ENCODE measurements around the gene PPFIA4. TPM values are rescaled to one million over a fixed set of nuclear protein-coding genes. Genes with fewer than 3 reads are reported as not detected.

The PPFIA4 gene
- total and polyA plus RNA-seq, 2 donors (not counting 3 experiments of a cell fraction or from before 2014, with no cell fraction given): 0.17 to 0.22 TPM

DNA sequence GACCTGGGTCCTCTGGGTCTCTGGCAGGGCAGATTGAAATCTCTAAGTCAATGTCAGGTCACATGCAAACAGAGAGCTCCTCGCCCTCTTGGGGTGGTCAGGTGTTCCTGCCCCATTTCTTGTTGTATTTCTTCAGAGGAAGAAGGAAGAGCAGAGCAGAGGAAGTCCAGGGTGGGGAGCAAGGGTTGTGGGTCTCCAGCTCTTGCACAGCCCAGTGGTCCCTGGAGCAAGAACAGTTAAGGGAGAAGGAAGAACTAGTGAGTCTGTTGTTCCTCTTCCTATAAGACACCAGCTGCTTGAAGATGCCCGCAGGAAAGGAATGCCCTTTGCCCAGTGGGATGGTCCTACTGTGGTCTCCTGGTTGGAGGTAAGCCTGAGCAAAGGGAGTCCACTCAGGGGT is 33.2 kb downstream of the PPFIA4 start:
- Histone ChIP-seq H3K9me3 (replicated peaks; ENCODE audit: control insufficient read depth, insufficient read depth, low read length) (no peaks in the 10 kb centered on the region), H3K4me2 (ENCODE audit: insufficient read depth, low read length) (no peak overlapping the region), H4K20me1 (replicated peaks; ENCODE audit: control insufficient read depth, extremely low read depth, insufficient read depth, low read length) (no peaks in the 10 kb centered on the region), H3K9me1 (replicated peaks; ENCODE audit: control insufficient read depth, extremely low read depth, insufficient read depth, low read length) (no peaks in the 10 kb centered on the region), H3K9ac (replicated peaks; ENCODE audit: extremely low read depth, insufficient read depth, low read length) (no peak overlapping the region), H3K36me3 (ENCODE audit: control insufficient read depth in 2 of 2, extremely low read depth in 1 of 2, insufficient read depth in 2 of 2, low read length in 2 of 2) (no peaks in the 10 kb centered on the region), H2AFZ (ENCODE audit: low read depth, low read length) (no peak overlapping the region), H3K4me3 (replicated peaks in 1 of 3; ENCODE audit: insufficient read depth in 1 of 3, low read depth in 1 of 3, low read length in 3 of 3) (no peak overlapping the region), H3K4me1 (ENCODE audit: control insufficient read depth, extremely low read depth, insufficient read depth, low read length) (no peaks in the 10 kb centered on the region), H3K27me3 (ENCODE audit: control insufficient read depth in 2 of 2, insufficient read depth in 2 of 2, low read length in 2 of 2) (peaks cover 0 to 3% of the 10 kb centered on the region in 2 experiments), H3K27ac (ENCODE audit: insufficient read depth, low read depth, low read length) (no peak overlapping the region), H3K79me2 (ENCODE audit: control insufficient read depth, insufficient read depth, low read length) (no peaks in the 10 kb centered on the region)
- TF ChIP-seq, protein P1, sequence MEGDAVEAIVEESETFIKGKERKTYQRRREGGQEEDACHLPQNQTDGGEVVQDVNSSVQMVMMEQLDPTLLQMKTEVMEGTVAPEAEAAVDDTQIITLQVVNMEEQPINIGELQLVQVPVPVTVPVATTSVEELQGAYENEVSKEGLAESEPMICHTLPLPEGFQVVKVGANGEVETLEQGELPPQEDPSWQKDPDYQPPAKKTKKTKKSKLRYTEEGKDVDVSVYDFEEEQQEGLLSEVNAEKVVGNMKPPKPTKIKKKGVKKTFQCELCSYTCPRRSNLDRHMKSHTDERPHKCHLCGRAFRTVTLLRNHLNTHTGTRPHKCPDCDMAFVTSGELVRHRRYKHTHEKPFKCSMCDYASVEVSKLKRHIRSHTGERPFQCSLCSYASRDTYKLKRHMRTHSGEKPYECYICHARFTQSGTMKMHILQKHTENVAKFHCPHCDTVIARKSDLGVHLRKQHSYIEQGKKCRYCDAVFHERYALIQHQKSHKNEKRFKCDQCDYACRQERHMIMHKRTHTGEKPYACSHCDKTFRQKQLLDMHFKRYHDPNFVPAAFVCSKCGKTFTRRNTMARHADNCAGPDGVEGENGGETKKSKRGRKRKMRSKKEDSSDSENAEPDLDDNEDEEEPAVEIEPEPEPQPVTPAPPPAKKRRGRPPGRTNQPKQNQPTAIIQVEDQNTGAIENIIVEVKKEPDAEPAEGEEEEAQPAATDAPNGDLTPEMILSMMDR (IDR thresholded peaks at IDR 0.05; ENCODE audit: extremely low read depth in 1 of 2, insufficient read depth in 1 of 2, low read depth in 1 of 2, low read length in 2 of 2): no peak
- TF ChIP-seq JUN (IDR thresholded peaks at IDR 0.05; ENCODE audit: borderline replicate concordance, insufficient read depth, insufficient read length, low read depth) (no peak), GATA2 (IDR thresholded peaks at IDR 0.05; ENCODE audit: insufficient read depth, insufficient read length, low read depth, low read length) (no peak), FOS (IDR thresholded peaks at IDR 0.05; ENCODE audit: borderline replicate concordance, insufficient read depth, low read length) (no peak), MYC (IDR thresholded peaks at IDR 0.05; ENCODE audit: low read depth, low read length) (no peak), POLR2A (IDR thresholded peaks at IDR 0.05; ENCODE audit: low read depth, low read length) (no peak)
- intact Hi-C loops (cut with micrococcal nuclease) (no loop called here), dilution Hi-C loops (cut with MboI; ENCODE audit: extremely low pct_ligation_motif_present, low sequenced_read_pairs) (no loop called here)
- DNase-seq (ENCODE audit: low read depth, low spot score) (no peak), FAIRE-seq (no peak)
- CTCF ChIA-PET: interaction anchor here (0.9 kb wide), 1 partner anchor 19 kb away, joined by 3 read pairs; no protein-coding TSS in a partner anchor
- no TSS peak for BruUV-seq (replicated peaks)
- POLR2A ChIA-PET: no interaction called here

DNA sequence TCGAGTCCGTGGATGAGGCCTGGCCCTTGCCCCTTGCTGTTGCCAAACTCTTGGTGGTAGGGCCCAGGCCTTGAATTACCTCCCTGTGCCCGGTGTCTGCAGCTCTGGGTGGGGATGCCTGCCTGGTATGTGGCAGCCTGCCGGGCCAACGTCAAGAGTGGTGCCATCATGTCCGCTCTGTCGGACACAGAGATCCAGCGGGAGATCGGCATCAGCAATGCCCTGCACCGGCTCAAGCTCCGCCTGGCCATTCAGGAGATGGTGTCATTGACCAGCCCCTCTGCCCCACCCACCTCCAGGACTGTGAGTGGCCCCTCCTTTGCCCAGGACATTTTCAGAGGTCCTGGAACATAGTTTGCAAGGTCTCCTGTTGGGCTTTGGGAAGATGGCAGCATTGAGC is 33.8 kb downstream of the PPFIA4 start:
- Histone ChIP-seq H3K4me2 (ENCODE audit: insufficient read depth, low read length) (no peak overlapping the region), H3K27me3 (ENCODE audit: control insufficient read depth in 2 of 2, insufficient read depth in 2 of 2, low read length in 2 of 2) (peaks cover 0 to 3% of the 10 kb centered on the region in 2 experiments), H3K9me3 (replicated peaks; ENCODE audit: control insufficient read depth, insufficient read depth, low read length) (no peaks in the 10 kb centered on the region), H3K36me3 (ENCODE audit: control insufficient read depth in 2 of 2, extremely low read depth in 1 of 2, insufficient read depth in 2 of 2, low read length in 2 of 2) (no peaks in the 10 kb centered on the region), H4K20me1 (replicated peaks; ENCODE audit: control insufficient read depth, extremely low read depth, insufficient read depth, low read length) (no peaks in the 10 kb centered on the region), H3K79me2 (ENCODE audit: control insufficient read depth, insufficient read depth, low read length) (no peaks in the 10 kb centered on the region), H3K27ac (ENCODE audit: insufficient read depth, low read depth, low read length) (no peak overlapping the region), H3K4me3 (replicated peaks in 1 of 3; ENCODE audit: insufficient read depth in 1 of 3, low read depth in 1 of 3, low read length in 3 of 3) (no peak overlapping the region), H2AFZ (ENCODE audit: low read depth, low read length) (no peak overlapping the region), H3K9ac (replicated peaks; ENCODE audit: extremely low read depth, insufficient read depth, low read length) (no peak overlapping the region), H3K9me1 (replicated peaks; ENCODE audit: control insufficient read depth, extremely low read depth, insufficient read depth, low read length) (no peaks in the 10 kb centered on the region), H3K4me1 (ENCODE audit: control insufficient read depth, extremely low read depth, insufficient read depth, low read length) (no peaks in the 10 kb centered on the region)
- ChIA-PET CTCF (no interaction called here), POLR2A (no interaction called here)
- dilution Hi-C loops (cut with MboI; ENCODE audit: extremely low pct_ligation_motif_present, low sequenced_read_pairs) (no loop called here), intact Hi-C loops (cut with micrococcal nuclease) (no loop called here)
- DNase-seq (ENCODE audit: low read depth, low spot score): no peak
- TF ChIP-seq POLR2A (IDR thresholded peaks at IDR 0.05; ENCODE audit: low read depth, low read length): no peak
- no peak for FAIRE-seq
- BruUV-seq (replicated peaks): no TSS peak

Measured in endothelial cell of umbilical vein (primary cell).